Left ventricle myocardium inferior (tissue), 1 donor: ENCODE results near the gene MRPL52. TPM values are rescaled to one million over a fixed set of nuclear protein-coding genes. Genes with fewer than 3 reads are reported as not detected.
A peak's percentile ranks its signal among the peaks of the same experiment; 100 is the strongest.

Source experiments
- DNase-seq: peaks from one replicate; pipeline ENCODE4 v3.0.0-alpha.2; 2020
- H3K27ac ChIP-seq: fragments of 200-600 bp; replicated peaks from 2 replicates; pipeline ENCODE4 v1.8.0; 2021
- H3K27me3 ChIP-seq: fragments of 200-600 bp; 2 replicates; pipeline ENCODE4 v1.8.0; 2021; ENCODE audit warnings: low read depth
- H3K36me3 ChIP-seq: fragments of 200-600 bp; 2 replicates; pipeline ENCODE4 v1.8.0; 2021
- H3K4me1 ChIP-seq: fragments of 200-600 bp; 2 replicates; pipeline ENCODE4 v1.8.0; 2021
- H3K4me3 ChIP-seq: fragments of 200-600 bp; 2 replicates; pipeline ENCODE4 v1.8.0; 2021; ENCODE audit warnings: mild to moderate bottlenecking, moderate library complexity
- H3K9me3 ChIP-seq: fragments of 200-600 bp; replicated peaks from 2 replicates; pipeline ENCODE4 v1.8.0; 2021
- CTCF ChIP-seq: fragments of 200-600 bp; IDR thresholded peaks from 2 replicates; pipeline ENCODE4 v1.8.0; 2021; ENCODE audit warnings: antibody characterized with exemption, mild to moderate bottlenecking, borderline replicate concordance
- intact Hi-C: fragments of 100-400 bp; cut with micrococcal nuclease; formaldehyde crosslinking; loops from one replicate; pipeline ENCODE4 v1.11.0; 2022
- total RNA-seq: library from RNA; stranded (reverse); fragmentation: NEBNext Ultra II Directional; extraction: Animal tissue kit (Norgen Biotek cat#: 25700); gene quantifications from one replicate; pipeline ENCODE4 v1.2.1, GENCODE V29; 2021
- donor health status: DM: no; HTN: yes; CAD: no; lungs with severe emphysema.

The MRPL52 gene
- total RNA-seq, 1 donor from 2014 or later = 110 TPM

GRCh38 chr14:22838631-22839041, 8.9 kb downstream of the MRPL52 start:
- peaks cover 47% of the 10 kb centered on the region for H3K4me1 ChIP-seq
- peak overlapping the region; percentile 87 for H3K4me3 ChIP-seq
- peak overlapping the region; percentile 92 for H3K27ac ChIP-seq
- H3K27me3 ChIP-seq = no peaks in the 10 kb centered on the region
- H3K9me3 ChIP-seq = no peaks in the 10 kb centered on the region
- intact Hi-C loops = no loop called here
- no peak for DNase-seq
- peaks cover 40% of the 10 kb centered on the region for H3K36me3 ChIP-seq
- TF ChIP-seq CTCF = no peak

GRCh38 chr14:22839159-22839779, 9.6 kb downstream of the MRPL52 start:
- peak overlapping the region; percentile 87 for H3K4me3 ChIP-seq
- no peak for DNase-seq
- H3K27ac ChIP-seq = peak overlapping the region; percentile 92
- no peaks in the 10 kb centered on the region for H3K9me3 ChIP-seq
- H3K4me1 ChIP-seq = peaks cover 47% of the 10 kb centered on the region
- no peaks in the 10 kb centered on the region for H3K27me3 ChIP-seq
- peaks cover 40% of the 10 kb centered on the region for H3K36me3 ChIP-seq
- intact Hi-C loops = no loop called here
- no peak for TF ChIP-seq CTCF

GRCh38 chr14:22841311-22841710, 11.6 kb downstream of the MRPL52 start:
- no peak for DNase-seq
- Histone ChIP-seq H3K36me3 (peaks cover 54% of the 10 kb centered on the region), H3K4me1 (peaks cover 51% of the 10 kb centered on the region), H3K27me3 (no peaks in the 10 kb centered on the region), H3K9me3 (no peaks in the 10 kb centered on the region), H3K4me3 (no peak overlapping the region), H3K27ac (no peak overlapping the region)
- intact Hi-C loops = no loop called here
- no peak for TF ChIP-seq CTCF

GRCh38 chr14:22841769-22842168, 12.1 kb downstream of the MRPL52 start:
- H3K36me3 ChIP-seq = peaks cover 58% of the 10 kb centered on the region

GRCh38 chr14:22842211-22843122, 12.8 kb downstream of the MRPL52 start:
- no peak overlapping the region for H3K27ac ChIP-seq
- no peak for TF ChIP-seq CTCF
- DNase-seq = no peak
- H3K4me1 ChIP-seq = peaks cover 51% of the 10 kb centered on the region
- H3K4me3 ChIP-seq = no peak overlapping the region
- no peaks in the 10 kb centered on the region for H3K9me3 ChIP-seq
- H3K27me3 ChIP-seq = no peaks in the 10 kb centered on the region
- intact Hi-C loops = no loop called here
- H3K36me3 ChIP-seq = peaks cover 58% of the 10 kb centered on the region

More at GRCh38 chr14:22841769-22842168, 12.1 kb downstream of the MRPL52 start:
- Histone ChIP-seq H3K4me1 (peaks cover 51% of the 10 kb centered on the region), H3K27ac (no peak overlapping the region), H3K9me3 (no peaks in the 10 kb centered on the region), H3K4me3 (no peak overlapping the region), H3K27me3 (no peaks in the 10 kb centered on the region)
- no peak for DNase-seq
- intact Hi-C loops = no loop called here
- no peak for TF ChIP-seq CTCF
